ENCODE measurements around the gene PRPH2.

- TF ChIP-seq POLR2A (IDR thresholded peaks at IDR 0.05) (no peak), CTCF (IDR thresholded peaks at IDR 0.05) (no peak)
Observed at GRCh38 chr6:42744351-42744893, 22.0 kb upstream of the PRPH2 start.

Data from Peyer's patch (tissue), 4 donors.